ENCODE results near the gene ZMYM4. TPM values are rescaled to one million over a fixed set of nuclear protein-coding genes. Genes with fewer than 3 reads are reported as not detected.

The ZMYM4 gene
- polyA plus RNA-seq, 1 donor (not counting 4 experiments of a cell fraction or from before 2014, with no cell fraction given) = 24.8 TPM

GRCh38 chr1:35297886-35298285 lies 29.4 kb downstream of the ZMYM4 start:
- H3K27me3 ChIP-seq (ENCODE audit: control insufficient read depth, extremely low read depth, insufficient read depth, low read length) = no peaks in the 10 kb centered on the region
- H3K27ac ChIP-seq (ENCODE audit: control insufficient read depth, insufficient read depth, low read length) = no peak overlapping the region
- no peak overlapping the region for H3K4me3 ChIP-seq (ENCODE audit: control insufficient read depth in 2 of 3, extremely low read depth in 1 of 3, insufficient read depth in 2 of 3, low read depth in 1 of 3, low read length in 3 of 3)
- peaks cover 2% of the 10 kb centered on the region for H3K79me2 ChIP-seq (ENCODE audit: control insufficient read depth, insufficient read depth, low read length)
- dilution Hi-C loops (cut with MboI; ENCODE audit: extremely low pct_ligation_motif_present, low sequenced_read_pairs) = no loop called here
- no peak overlapping the region for H3K4me2 ChIP-seq (ENCODE audit: control insufficient read depth, extremely low read depth, insufficient read depth, low read depth, low read length)
- no peaks in the 10 kb centered on the region for H4K20me1 ChIP-seq (ENCODE audit: control insufficient read depth, extremely low read depth, insufficient read depth, low read length)
- FAIRE-seq = no peak
- peaks cover 3% of the 10 kb centered on the region in 2 experiments for H3K36me3 ChIP-seq (ENCODE audit: control insufficient read depth in 2 of 2, extremely low read depth in 1 of 2, insufficient read depth in 2 of 2, low read length in 2 of 2)
- peaks cover 5% of the 10 kb centered on the region for H3K4me1 ChIP-seq (ENCODE audit: control insufficient read depth, extremely low read depth, insufficient read depth, low read length)
- no peak for DNase-seq (ENCODE audit: low read depth, low spot score)
- H3K9ac ChIP-seq (ENCODE audit: control insufficient read depth, extremely low read depth, insufficient read depth, low read length) = no peak overlapping the region
- no peak overlapping the region for H2AFZ ChIP-seq (ENCODE audit: control insufficient read depth, low read length)
- H3K9me3 ChIP-seq (ENCODE audit: control insufficient read depth, low read depth, low read length) = no peaks in the 10 kb centered on the region
- TF ChIP-seq EZH2 (IDR thresholded peaks at IDR 0.05; ENCODE audit: low read length) (no peak), CTCF (optimal IDR thresholded peaks at IDR 0.05 in 1 of 3, IDR thresholded peaks at IDR 0.05 in 1 of 3, conservative IDR thresholded peaks at IDR 0.05 in 1 of 3; ENCODE audit: extremely low read depth in 1 of 3, insufficient read depth in 2 of 3, low read length in 3 of 3) (no peak)
- no peaks in the 10 kb centered on the region for H3K9me1 ChIP-seq (ENCODE audit: control insufficient read depth, extremely low read depth, insufficient read depth, low read length)

GRCh38 chr1:35298464-35298863 lies 30.0 kb downstream of the ZMYM4 start:
- H3K9me1 ChIP-seq (ENCODE audit: control insufficient read depth, extremely low read depth, insufficient read depth, low read length) = no peaks in the 10 kb centered on the region
- peak; percentile 13 for FAIRE-seq
- H3K27me3 ChIP-seq (ENCODE audit: control insufficient read depth, extremely low read depth, insufficient read depth, low read length) = no peaks in the 10 kb centered on the region
- peaks cover 1 to 3% of the 10 kb centered on the region in 2 experiments for H3K36me3 ChIP-seq (ENCODE audit: control insufficient read depth in 2 of 2, extremely low read depth in 1 of 2, insufficient read depth in 2 of 2, low read length in 2 of 2)
- no peak for TF ChIP-seq EZH2 (IDR thresholded peaks at IDR 0.05; ENCODE audit: low read length)
- TF ChIP-seq CTCF (optimal IDR thresholded peaks at IDR 0.05 in 1 of 3, IDR thresholded peaks at IDR 0.05 in 1 of 3, conservative IDR thresholded peaks at IDR 0.05 in 1 of 3; ENCODE audit: extremely low read depth in 1 of 3, insufficient read depth in 2 of 3, low read length in 3 of 3) = peak; percentile 42 to 48 (median 42)
- H3K27ac ChIP-seq (ENCODE audit: control insufficient read depth, insufficient read depth, low read length) = no peak overlapping the region
- H3K4me3 ChIP-seq (ENCODE audit: control insufficient read depth in 2 of 3, extremely low read depth in 1 of 3, insufficient read depth in 2 of 3, low read depth in 1 of 3, low read length in 3 of 3) = no peak overlapping the region
- no peaks in the 10 kb centered on the region for H3K9me3 ChIP-seq (ENCODE audit: control insufficient read depth, low read depth, low read length)
- H3K79me2 ChIP-seq (ENCODE audit: control insufficient read depth, insufficient read depth, low read length) = peaks cover 5% of the 10 kb centered on the region
- H4K20me1 ChIP-seq (ENCODE audit: control insufficient read depth, extremely low read depth, insufficient read depth, low read length) = no peaks in the 10 kb centered on the region
- H2AFZ ChIP-seq (ENCODE audit: control insufficient read depth, low read length) = no peak overlapping the region
- H3K9ac ChIP-seq (ENCODE audit: control insufficient read depth, extremely low read depth, insufficient read depth, low read length) = no peak overlapping the region
- dilution Hi-C loops (cut with MboI; ENCODE audit: extremely low pct_ligation_motif_present, low sequenced_read_pairs) = no loop called here
- H3K4me1 ChIP-seq (ENCODE audit: control insufficient read depth, extremely low read depth, insufficient read depth, low read length) = peaks cover 5% of the 10 kb centered on the region
- H3K4me2 ChIP-seq (ENCODE audit: control insufficient read depth, extremely low read depth, insufficient read depth, low read depth, low read length) = no peak overlapping the region
- DNase-seq (ENCODE audit: low read depth, low spot score) = no peak
